HepG2 (cell line): Measurements from ENCODE around the gene ZMAT1. TPM values are rescaled to one million over a fixed set of nuclear protein-coding genes. Genes with fewer than 3 reads are reported as not detected.

ENCODE experiments used
- ATAC-seq: fragments of 200-7000 bp; cut with Tn5 transposase; 3 replicates; pipeline ENCODE4 v1.9.1; 2020; ENCODE audit warnings: mild to moderate bottlenecking, moderate library complexity
- BruUV-seq: library from RNA; stranded (reverse); fragments of 400-500 nt; replicated peaks from 2 replicates; lab custom pipeline; 2021; lab: Mats Ljungman, UMichigan
- CTCF ChIA-PET: fragments of 300-600 bp; formaldehyde crosslinking; extraction: SDS; loops from one replicate; lab custom pipeline; 2021; ENCODE audit warnings: low total read pairs, inconsistent platforms, low intra/inter-chr PET ratio; lab: Yijun Ruan, JAX
- POLR2A ChIA-PET: fragments of 350-600 bp; sonication (Branson Sonifier 250); formaldehyde crosslinking; loops from one replicate; lab custom pipeline; 2020; ENCODE audit warnings: antibody characterized with exemption, inconsistent platforms; lab: Yijun Ruan, JAX
- DNase-seq: peaks from one replicate; pipeline ENCODE4 v3.0.0-alpha.2; 2015; ENCODE audit warnings: low spot score
- FAIRE-seq: peaks from 3 replicates; lab custom pipeline; 2011; peaks lifted over from hg19 to GRCh38; lab: Jason Lieb, UNC
- H2AFZ ChIP-seq: one replicate; pipeline ENCODE4 v1.6.1; 2011; ENCODE audit warnings: low read length, inconsistent platforms
- H3K27ac ChIP-seq: fragments of 300-600 bp; 3 replicates; pipeline ENCODE4 v1.8.0; 2011; ENCODE audit warnings: mixed run types, mild to moderate bottlenecking, mixed read lengths, low read length, inconsistent platforms; ENCODE audit not compliant: insufficient read depth; ENCODE audit errors: extremely low read length
- H3K27me3 ChIP-seq, 2 experiments: fragments of 200-600 bp in 1 of 2; 2 replicates in 1 of 2; 3 replicates in 1 of 2; pipeline versions ENCODE4 v1.6.0 to v1.8.0; 2011; ENCODE audit warnings: low read length in 2 of 2, mild to moderate bottlenecking in 2 of 2, moderate library complexity in 2 of 2, inconsistent platforms in 1 of 2; ENCODE audit not compliant: insufficient read depth in 2 of 2, control insufficient read depth in 1 of 2
- H3K36me3 ChIP-seq, 2 experiments: fragments of 200-600 bp in 1 of 2; replicated peaks in 1 of 2; 2 replicates in 1 of 2; 3 replicates in 1 of 2; pipeline versions ENCODE4 v1.5.1 to v1.8.0; 2011; ENCODE audit warnings: low read length in 2 of 2, inconsistent platforms in 1 of 2; ENCODE audit not compliant: insufficient read depth in 2 of 2, control insufficient read depth in 1 of 2
- H3K4me1 ChIP-seq: 2 replicates; pipeline ENCODE4 v1.5.1; 2012; ENCODE audit warnings: low read length, inconsistent platforms; ENCODE audit not compliant: insufficient read depth
- H3K4me2 ChIP-seq: 2 replicates; pipeline ENCODE4 v1.6.0; 2011; ENCODE audit warnings: low read depth, low read length, inconsistent platforms
- H3K4me3 ChIP-seq, 3 experiments: fragments of 200-600 bp in 1 of 3; sonication (generic), shearing (Covaris generic) in 1 of 3; replicated peaks in 1 of 3; 2 replicates each; pipeline ENCODE4 v1.5.1; 2011 to 2016; ENCODE audit warnings: low read length in 3 of 3, inconsistent platforms in 2 of 3, low read depth in 2 of 3, mild to moderate bottlenecking in 2 of 3, control low read depth in 1 of 3, mixed read lengths in 1 of 3; ENCODE audit not compliant: insufficient read depth in 1 of 3
- H3K79me2 ChIP-seq: one replicate; pipeline ENCODE4 v1.6.1; 2011; ENCODE audit warnings: low read length, inconsistent platforms; ENCODE audit not compliant: insufficient read depth
- H3K9ac ChIP-seq: 2 replicates; pipeline ENCODE4 v1.6.0; 2011; ENCODE audit warnings: mild to moderate bottlenecking, low read depth, low read length, inconsistent platforms; ENCODE audit not compliant: insufficient read depth
- H3K9me3 ChIP-seq: 2 replicates; pipeline ENCODE4 v1.5.1; 2012; ENCODE audit warnings: mild to moderate bottlenecking, low read length
- H4K20me1 ChIP-seq: 2 replicates; pipeline ENCODE4 v1.6.0; 2011; ENCODE audit warnings: inconsistent platforms, mild to moderate bottlenecking, low read length, moderate library complexity; ENCODE audit not compliant: insufficient read depth
- EED ChIP-seq: sonication (generic); formaldehyde crosslinking; IDR thresholded peaks from 2 replicates; pipeline ENCODE4 v1.5.0; 2020; ENCODE audit warnings: mild to moderate bottlenecking, missing genetic modification reagents
- HIC2 ChIP-seq: sonication (generic); formaldehyde crosslinking; IDR thresholded peaks from 2 replicates; pipeline ENCODE4 v1.9.0; 2022; ENCODE audit warnings: low read depth, missing genetic modification reagents
- HMGXB3 ChIP-seq: sonication (generic); formaldehyde crosslinking; IDR thresholded peaks from 2 replicates; pipeline ENCODE4 v1.4.0; 2020; ENCODE audit warnings: missing genetic modification reagents, borderline replicate concordance
- HNF4A ChIP-seq: sonication (generic); formaldehyde crosslinking; IDR thresholded peaks from 2 replicates; pipeline ENCODE4 v1.4.0; 2020; ENCODE audit warnings: missing genetic modification reagents
- NFATC3 ChIP-seq: sonication (generic); formaldehyde crosslinking; IDR thresholded peaks from 2 replicates; pipeline ENCODE4 v1.5.1; 2020; ENCODE audit warnings: mild to moderate bottlenecking, missing genetic modification reagents
- NONO ChIP-seq, 2 experiments: fragments of 450-650 bp in 1 of 2; sonication (generic) in 1 of 2; formaldehyde crosslinking in 1 of 2; IDR thresholded peaks in 1 of 2; conservative IDR thresholded peaks in 1 of 2; 2 replicates each; pipeline versions ENCODE4 v1.6.1 to v1.8.0; 2017 to 2022; ENCODE audit warnings: mild to moderate bottlenecking in 1 of 2, missing genetic modification reagents in 1 of 2, moderate library complexity in 1 of 2
- PREB ChIP-seq: sonication (generic); formaldehyde crosslinking; IDR thresholded peaks from 2 replicates; pipeline ENCODE4 v1.4.0; 2020; ENCODE audit warnings: missing genetic modification reagents
- RELA ChIP-seq: sonication (generic); formaldehyde crosslinking; IDR thresholded peaks from 2 replicates; pipeline ENCODE4 v1.4.0; 2020; ENCODE audit warnings: missing genetic modification reagents
- TRIM24 ChIP-seq: sonication (generic); formaldehyde crosslinking; IDR thresholded peaks from 2 replicates; pipeline ENCODE4 v1.8.0; 2022; ENCODE audit warnings: mild to moderate bottlenecking, missing genetic modification reagents
- YY1 ChIP-seq: IDR thresholded peaks from 2 replicates; pipeline ENCODE4 v1.6.1; 2011; ENCODE audit warnings: low read length, low read depth, moderate library complexity, mild to moderate bottlenecking; ENCODE audit not compliant: insufficient read depth, insufficient replicate concordance
- ZC3H13 ChIP-seq: sonication (generic); formaldehyde crosslinking; IDR thresholded peaks from 2 replicates; pipeline ENCODE4 v1.8.1; 2023; ENCODE audit warnings: mild to moderate bottlenecking, missing genetic modification reagents, moderate library complexity
- ZGPAT ChIP-seq: IDR thresholded peaks from 2 replicates; pipeline ENCODE4 v1.6.1; 2016; ENCODE audit warnings: mild to moderate bottlenecking
- ZNF589 ChIP-seq: sonication (generic); formaldehyde crosslinking; conservative IDR thresholded peaks from 2 replicates; pipeline ENCODE4 v1.8.0; 2022; ENCODE audit warnings: mild to moderate bottlenecking, moderate library complexity, missing genetic modification reagents
- WGBS: methylation state at CpG from one replicate; pipeline ENCODE4 v1.1.6; 2017; ENCODE audit warnings: low lambda C conversion rate; 5-methylcytosine and 5-hydroxymethylcytosine counted together
- in situ Hi-C: cut with HindIII; loops from 2 replicates; pipeline ENCODE4 v1.10.0; 2017; ENCODE audit warnings: low pct_unique_long_range_greater_than_20kb; ENCODE audit not compliant: extremely low pct_ligation_motif_present
- intact Hi-C: fragments of 100-400 bp; cut with micrococcal nuclease; formaldehyde crosslinking; loops from one replicate; pipeline ENCODE4 v1.10.0; 2022; ENCODE audit not compliant: unreplicated experiment
- polyA plus RNA-seq, 8 experiments: library from polyadenylated mRNA; depleted of rRNA in 3 of 8; stranded (reverse) in 7 of 8; unstranded in 1 of 8; fragments of >200 nt; fragmentation: Illumina TruSeq in 4 of 8; extraction: Trizol in 4 of 8; gene quantifications; 2 replicates each; pipeline versions ENCODE4 v1.2.1 to v1.2.3, GENCODE V29; 2011 to 2016; ENCODE audit warnings: low read depth in 4 of 8, missing spikeins in 1 of 8, mixed read lengths in 1 of 8; ENCODE audit not compliant: insufficient read depth in 1 of 8
- total RNA-seq, 5 experiments: library from RNA; depleted of rRNA; stranded (reverse); fragments of >200 nt; fragmentation: Illumina TruSeq; extraction: Trizol; gene quantifications; 2 replicates each; pipeline ENCODE4 v1.2.3, GENCODE V29; 2016; ENCODE audit warnings: low read depth in 1 of 5

ZMAT1 gene
- total and polyA plus RNA-seq, 2 of the 13 experiments (the other 11 are each of a cell fraction or from before 2014, with no cell fraction given) = 0.01 to 0.02 TPM

- TF ChIP-seq HMGXB3 (CRISPR knock-in tag) (no peak), RELA (CRISPR knock-in tag) (no peak), YY1 (no peak), HIC2 (CRISPR knock-in tag) (no peak)
These were observed 25.6 kb downstream of the ZMAT1 start (continued) for GRCh38 chrX:101906136-101906796.

- FAIRE-seq = no peak
- intact Hi-C loops = no loop called here
- H3K4me3 ChIP-seq = no peak overlapping the region
- ChIA-PET POLR2A (no interaction called here), CTCF (no interaction called here)
- BruUV-seq = no TSS peak
- H2AFZ ChIP-seq = no peak overlapping the region
- TF ChIP-seq HNF4A = no peak
- TF ChIP-seq ZC3H13 (CRISPR knock-in tag) = no peak
- TF ChIP-seq TRIM24 (CRISPR knock-in tag) = no peak
- no peak for TF ChIP-seq ZNF589 (CRISPR knock-in tag)
- TF ChIP-seq NFATC3 (CRISPR knock-in tag) = no peak
- no peak for TF ChIP-seq PREB (CRISPR knock-in tag)
- TF ChIP-seq EED (CRISPR knock-in tag) = no peak
- no peak for TF ChIP-seq NONO (IDR thresholded peaks at IDR 0.05)
- TF ChIP-seq NONO (CRISPR knock-in tag; conservative IDR thresholded peaks at IDR 0.05) = no peak
- TF ChIP-seq ZGPAT (CRISPR knock-in tag) = no peak
- H3K9ac ChIP-seq = no peak overlapping the region
- no peak for DNase-seq
- no peaks in the 10 kb centered on the region for H3K27me3 ChIP-seq
- no peak for ATAC-seq
- H4K20me1 ChIP-seq = no peaks in the 10 kb centered on the region
- H3K36me3 ChIP-seq = no peaks in the 10 kb centered on the region
- H3K79me2 ChIP-seq = no peaks in the 10 kb centered on the region
- WGBS = 8% methylated on average over 1 of the region's 1 CpG
- H3K4me2 ChIP-seq = no peak overlapping the region
- no peaks in the 10 kb centered on the region for H3K4me1 ChIP-seq
- in situ Hi-C loops = no loop called here
- no peak overlapping the region for H3K27ac ChIP-seq
- no peaks in the 10 kb centered on the region for H3K9me3 ChIP-seq
These were observed 26.8 kb downstream of the ZMAT1 start for GRCh38 chrX:101904996-101905395.
